Thyroid gland (tissue), 4 donors: ENCODE data around the gene HMMR. TPM values are rescaled to one million over a fixed set of nuclear protein-coding genes. Genes with fewer than 3 reads are reported as not detected.

Experiments used
- DNase-seq, 2 donors: peaks; one replicate each; pipeline ENCODE4 v3.0.0-alpha.2; 2019
- H3K27ac ChIP-seq, 3 donors: fragments of 200-600 bp; sonication (generic); 1 replicate in 2 of 3; 2 replicates in 1 of 3; pipeline ENCODE4 v1.5.1; 2016 to 2019; ENCODE audit warnings: mild to moderate bottlenecking in 1 of 3, moderate library complexity in 1 of 3
- H3K27me3 ChIP-seq: fragments of 200-600 bp; sonication (generic); one replicate; pipeline ENCODE4 v1.5.1; 2019
- H3K36me3 ChIP-seq, 2 donors: fragments of 200-600 bp; sonication (generic); one replicate each; pipeline ENCODE4 v1.5.1; 2016 to 2019
- H3K4me1 ChIP-seq, 2 donors: fragments of 200-600 bp; sonication (generic); one replicate each; pipeline ENCODE4 v1.5.1; 2017 to 2019
- H3K4me3 ChIP-seq, 3 donors: fragments of 200-600 bp; sonication (generic); replicated peaks in 1 of 3; 1 replicate in 2 of 3; 2 replicates in 1 of 3; pipeline ENCODE4 v1.5.1; 2016; ENCODE audit warnings: mild to moderate bottlenecking in 1 of 3
- H3K9me3 ChIP-seq: fragments of 200-600 bp; sonication (generic); one replicate; pipeline ENCODE4 v1.5.1; 2017
- POLR2A ChIP-seq, 2 donors: fragments of 450-650 bp; IDR thresholded peaks; one replicate each; pipeline ENCODE4 v1.6.1; 2017; ENCODE audit warnings: antibody characterized with exemption in 2 of 2, mild to moderate bottlenecking in 2 of 2, moderate library complexity in 1 of 2
- WGBS, 2 donors: methylation state at CpG; one replicate each; pipeline ENCODE4 v1.1.5; 2017; 5-methylcytosine and 5-hydroxymethylcytosine counted together
- intact Hi-C: fragments of 100-400 bp; cut with DNase I; formaldehyde crosslinking; loops from one replicate; pipeline ENCODE4 v1.15.1; 2023
- total RNA-seq, 4 donors: library from RNA; depleted of rRNA; stranded (reverse); fragments of >200 nt; gene quantifications; one replicate each; pipeline ENCODE4 v1.2.3, GENCODE V29; 2016
- TF ChIP-seq, protein P1 (sequence below), 6 experiments: fragments of 200-600 bp in 3 of 6; fragments of 450-650 bp in 3 of 6; sonication (generic) in 3 of 6; IDR thresholded peaks; one replicate each; pipeline ENCODE4 v1.5.1; 2016 to 2019; ENCODE audit warnings: antibody characterized with exemption in 6 of 6, mild to moderate bottlenecking in 2 of 6, inconsistent platforms in 1 of 6, moderate library complexity in 1 of 6

The HMMR gene
- total RNA-seq, 4 donors from 2014 or later, result 0.56 to 1.8 (median 0.68) TPM

DNA sequence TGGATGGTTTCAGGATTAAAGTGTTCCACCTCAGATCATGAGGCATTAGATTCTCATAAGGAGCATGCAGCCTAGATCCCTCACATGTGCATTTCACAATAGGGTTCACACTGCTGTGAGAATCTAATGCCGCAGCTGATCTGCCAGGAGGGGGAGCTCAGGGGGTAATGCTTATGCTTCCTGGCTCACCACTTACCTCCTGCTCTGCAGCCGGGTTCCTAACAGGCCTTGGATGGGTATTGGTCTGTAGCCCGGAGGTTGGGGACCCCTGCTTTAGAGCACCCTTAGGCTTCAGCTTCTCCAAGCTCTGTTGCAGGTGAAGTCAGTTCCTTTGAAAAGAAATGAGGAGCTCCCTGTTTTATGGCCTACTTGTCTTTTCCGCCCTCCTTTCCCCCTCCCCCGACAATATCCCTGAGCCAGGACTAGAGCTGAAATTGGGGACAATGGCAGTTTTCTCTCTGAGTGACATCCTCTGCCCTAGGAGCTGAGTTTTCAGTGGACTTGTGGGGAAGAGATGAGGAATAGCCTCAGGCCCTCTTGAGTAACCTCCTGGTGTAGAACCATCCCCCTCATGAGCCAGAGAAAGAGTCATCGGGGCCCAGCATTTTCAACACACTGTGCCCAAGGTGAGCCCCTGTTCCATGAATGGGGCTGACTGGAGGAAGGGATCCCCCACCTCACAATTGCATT is 28.8 kb downstream of the HMMR start:
- Histone ChIP-seq H3K27me3 (no peaks in the 10 kb centered on the region), H3K27ac (no peak overlapping the region), H3K4me3 (no peak overlapping the region), H3K36me3 (no peaks in the 10 kb centered on the region), H3K4me1 (no peaks in the 10 kb centered on the region), H3K9me3 (no peaks in the 10 kb centered on the region)
- intact Hi-C loops, result no loop called here
- 83 to 98% methylated on average over 5 to 6 of the region's 6 CpGs for WGBS, 2 donors
- DNase-seq, result no peak
- TF ChIP-seq, protein P1, sequence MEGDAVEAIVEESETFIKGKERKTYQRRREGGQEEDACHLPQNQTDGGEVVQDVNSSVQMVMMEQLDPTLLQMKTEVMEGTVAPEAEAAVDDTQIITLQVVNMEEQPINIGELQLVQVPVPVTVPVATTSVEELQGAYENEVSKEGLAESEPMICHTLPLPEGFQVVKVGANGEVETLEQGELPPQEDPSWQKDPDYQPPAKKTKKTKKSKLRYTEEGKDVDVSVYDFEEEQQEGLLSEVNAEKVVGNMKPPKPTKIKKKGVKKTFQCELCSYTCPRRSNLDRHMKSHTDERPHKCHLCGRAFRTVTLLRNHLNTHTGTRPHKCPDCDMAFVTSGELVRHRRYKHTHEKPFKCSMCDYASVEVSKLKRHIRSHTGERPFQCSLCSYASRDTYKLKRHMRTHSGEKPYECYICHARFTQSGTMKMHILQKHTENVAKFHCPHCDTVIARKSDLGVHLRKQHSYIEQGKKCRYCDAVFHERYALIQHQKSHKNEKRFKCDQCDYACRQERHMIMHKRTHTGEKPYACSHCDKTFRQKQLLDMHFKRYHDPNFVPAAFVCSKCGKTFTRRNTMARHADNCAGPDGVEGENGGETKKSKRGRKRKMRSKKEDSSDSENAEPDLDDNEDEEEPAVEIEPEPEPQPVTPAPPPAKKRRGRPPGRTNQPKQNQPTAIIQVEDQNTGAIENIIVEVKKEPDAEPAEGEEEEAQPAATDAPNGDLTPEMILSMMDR (IDR thresholded peaks at IDR 0.05), result no peak
- TF ChIP-seq POLR2A (IDR thresholded peaks at IDR 0.05), result no peak

DNA sequence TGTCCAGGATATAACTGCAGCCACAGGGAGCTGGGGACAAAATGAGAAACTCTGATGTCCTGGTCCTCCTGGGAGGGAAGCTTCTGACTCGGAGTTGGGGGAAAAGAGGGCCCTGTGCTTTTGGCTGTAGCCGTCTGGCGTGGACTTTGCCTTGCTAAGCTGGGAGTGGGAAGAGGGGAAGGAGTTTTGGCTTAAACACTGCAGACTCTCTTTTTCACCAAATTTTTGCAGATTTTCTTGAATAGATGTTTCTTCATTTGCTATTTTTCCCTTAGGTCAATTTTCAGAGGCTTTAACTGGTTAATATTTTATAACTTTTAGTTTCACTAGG is 29.3 kb downstream of the HMMR start:
- intact Hi-C loops, result no loop called here
- WGBS, 2 donors, result 97 to 99% methylated on average over 3 of the region's 3 CpGs

DNA sequence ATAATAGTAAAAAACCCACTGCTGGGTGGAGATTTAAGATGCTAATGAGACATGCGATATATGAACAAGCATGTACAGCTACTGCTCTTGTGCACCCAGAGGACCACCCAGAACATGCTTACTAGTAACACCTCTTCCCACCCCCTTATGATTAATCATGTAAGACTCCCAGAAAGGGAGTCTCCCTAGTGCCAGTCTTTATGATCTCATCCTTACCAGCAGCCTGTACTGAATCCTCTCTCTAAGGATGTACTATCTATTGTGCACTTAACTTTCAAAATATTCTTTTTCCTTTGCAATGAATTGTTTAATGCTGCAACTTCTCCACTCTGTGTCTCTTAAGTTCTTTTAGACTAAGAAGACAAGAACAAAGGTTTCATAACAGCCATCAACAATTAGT is 35.9 kb downstream of the HMMR start:
- no peak for DNase-seq
- Histone ChIP-seq H3K27me3 (no peaks in the 10 kb centered on the region), H3K4me1 (no peaks in the 10 kb centered on the region), H3K4me3 (no peak overlapping the region), H3K36me3 (no peaks in the 10 kb centered on the region), H3K27ac (no peak overlapping the region), H3K9me3 (no peaks in the 10 kb centered on the region)
- 91 to 100% methylated on average over 1 of the region's 1 CpG for WGBS, 2 donors
- TF ChIP-seq POLR2A (IDR thresholded peaks at IDR 0.05), result no peak
- TF ChIP-seq, protein P1 (IDR thresholded peaks at IDR 0.05), result no peak
- intact Hi-C loops, result no loop called here

More for the DNA sequence above, 29.3 kb downstream of the HMMR start:
- Histone ChIP-seq H3K4me1 (no peaks in the 10 kb centered on the region), H3K9me3 (no peaks in the 10 kb centered on the region), H3K27me3 (no peaks in the 10 kb centered on the region), H3K27ac (no peak overlapping the region), H3K4me3 (no peak overlapping the region), H3K36me3 (no peaks in the 10 kb centered on the region)
- no peak for TF ChIP-seq POLR2A (IDR thresholded peaks at IDR 0.05)
- TF ChIP-seq, protein P1 (IDR thresholded peaks at IDR 0.05), result no peak
- no peak for DNase-seq

DNA sequence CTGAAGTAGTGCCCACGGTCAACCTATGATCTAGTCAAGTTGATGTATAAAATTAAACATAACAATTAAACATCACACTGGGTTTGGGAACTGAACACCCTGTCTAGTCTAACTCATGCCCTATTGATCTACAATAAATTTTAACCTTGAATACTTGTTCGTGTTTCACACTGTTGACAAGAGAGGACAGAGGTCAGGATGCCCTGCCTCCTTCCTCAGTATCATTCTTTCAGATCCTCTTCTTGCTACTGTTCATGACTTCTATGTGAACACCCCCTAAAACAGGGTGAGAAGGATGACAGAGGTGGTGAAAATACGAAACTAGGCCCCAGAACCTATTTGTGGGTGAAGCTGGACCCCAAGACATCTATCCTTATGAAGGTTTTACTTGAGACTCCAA is 36.9 kb downstream of the HMMR start:
- Histone ChIP-seq H3K36me3 (no peaks in the 10 kb centered on the region), H3K4me3 (no peak overlapping the region), H3K27ac (no peak overlapping the region), H3K9me3 (no peaks in the 10 kb centered on the region), H3K27me3 (no peaks in the 10 kb centered on the region), H3K4me1 (peaks cover 0 to under 1% of the 10 kb centered on the region in 2 donors)
- no peak for TF ChIP-seq POLR2A (IDR thresholded peaks at IDR 0.05)
- TF ChIP-seq, protein P1 (IDR thresholded peaks at IDR 0.05), result no peak
- no peak for DNase-seq
- WGBS, 2 donors, result 89% methylated on average over 3 of the region's 3 CpGs
- intact Hi-C loops, result no loop called here

DNA sequence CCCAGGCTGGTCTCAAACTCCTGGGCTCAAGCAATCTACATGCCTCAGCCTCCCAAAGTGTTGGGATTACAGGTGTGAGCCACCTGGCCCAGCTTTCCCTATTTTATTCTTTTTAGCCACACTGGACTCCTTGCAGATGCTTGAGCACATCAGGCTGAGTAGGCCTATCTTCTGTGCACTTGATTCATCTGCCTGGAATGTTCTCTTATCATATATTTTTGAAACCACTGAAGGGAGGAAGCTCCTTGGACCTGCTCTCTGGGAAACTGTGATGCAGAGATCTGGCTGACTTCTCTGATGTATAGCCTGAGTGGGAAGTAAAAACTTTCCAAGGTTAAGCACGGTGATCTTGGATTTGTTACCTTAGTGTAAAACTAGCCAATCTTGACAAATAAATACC is 38.5 kb downstream of the HMMR start:
- no peak for DNase-seq
- Histone ChIP-seq H3K27me3 (no peaks in the 10 kb centered on the region), H3K4me3 (no peak overlapping the region), H3K27ac (no peak overlapping the region), H3K9me3 (no peaks in the 10 kb centered on the region), H3K4me1 (peaks cover 11 to 12% of the 10 kb centered on the region in 2 donors), H3K36me3 (no peaks in the 10 kb centered on the region)
- no peak for TF ChIP-seq POLR2A (IDR thresholded peaks at IDR 0.05)
- TF ChIP-seq, protein P1 (IDR thresholded peaks at IDR 0.05), result no peak
- intact Hi-C loops, result no loop called here
- 89 to 100% methylated on average over 1 of the region's 1 CpG for WGBS, 2 donors
